ENCODE results near the gene FGF14.

FGF14 gene

DNA sequence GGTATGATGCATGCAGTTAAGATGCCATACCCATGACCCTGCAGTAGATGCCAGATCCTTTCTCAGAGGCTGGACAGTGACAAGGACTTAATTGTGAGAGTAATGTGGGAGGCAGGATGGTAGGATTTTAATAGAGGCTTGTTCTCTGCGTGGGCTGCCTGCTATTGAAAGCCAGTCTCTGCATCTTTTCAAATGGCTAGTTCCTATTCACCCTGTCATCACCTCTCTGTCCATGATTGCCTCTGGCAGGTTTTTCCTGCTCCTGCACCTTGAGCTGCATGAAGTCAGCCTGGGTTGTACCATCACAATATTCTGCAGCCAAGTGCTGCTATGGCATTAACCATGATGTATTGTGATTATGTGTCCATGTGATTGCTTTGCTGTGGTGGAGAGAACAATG, 508.8 kb downstream of the FGF14 start:
- ChIA-PET CTCF (no interaction called here), POLR2A (no interaction called here)
- Histone ChIP-seq H3K4me3 (ENCODE audit: low read depth, low read length) (no peak overlapping the region), H3K9me3 (ENCODE audit: control insufficient read depth, insufficient read depth, low read depth, low read length) (no peaks in the 10 kb centered on the region), H3K36me3 (ENCODE audit: control insufficient read depth in 2 of 2, insufficient read depth in 1 of 2, low read length in 2 of 2) (no peaks in the 10 kb centered on the region), H3K4me1 (ENCODE audit: control insufficient read depth, insufficient read depth, low read length) (no peaks in the 10 kb centered on the region), H3K27ac (ENCODE audit: extremely low read depth, low read depth, low read length) (no peak overlapping the region)
- TF ChIP-seq ZNF747 (tag by site-specific recombination; IDR thresholded peaks at IDR 0.05) (no peak), ZNF10 (tag by site-specific recombination; IDR thresholded peaks at IDR 0.05) (no peak)

DNA sequence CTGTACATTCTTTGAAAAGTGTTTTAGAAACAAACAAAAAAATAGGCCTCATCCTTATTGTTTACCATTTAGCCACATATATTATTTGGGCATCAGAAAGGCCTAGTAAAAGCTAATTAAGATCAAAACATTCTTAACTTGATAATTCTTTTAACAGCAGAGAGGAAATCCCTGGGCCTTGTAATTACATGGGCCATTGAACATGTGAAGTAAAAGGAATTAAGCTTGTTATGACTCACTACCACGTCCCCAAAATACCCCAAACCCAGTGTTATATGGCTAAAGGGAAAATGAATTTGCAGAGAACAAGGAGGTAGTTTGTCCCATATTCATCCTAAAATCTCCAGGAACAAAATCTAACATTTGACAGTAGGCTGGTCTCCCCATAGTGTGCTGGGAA, 509.6 kb downstream of the FGF14 start:
- TF ChIP-seq ZNF19 (tag by site-specific recombination; IDR thresholded peaks at IDR 0.05; ENCODE audit: low read depth): no peak
- no peak for TF ChIP-seq ZNF223 (tag by site-specific recombination; IDR thresholded peaks at IDR 0.05)
- no peak for TF ChIP-seq PRDM1 (tag by site-specific recombination; IDR thresholded peaks at IDR 0.05)
- no peak for TF ChIP-seq ZNF560 (tag by site-specific recombination; IDR thresholded peaks at IDR 0.05; ENCODE audit: borderline replicate concordance)
- TF ChIP-seq ZNF112 (tag by site-specific recombination; IDR thresholded peaks at IDR 0.05): no peak
- TF ChIP-seq ZNF404 (tag by site-specific recombination; IDR thresholded peaks at IDR 0.05): no peak
- no peak for TF ChIP-seq ZNF843 (tag by site-specific recombination; IDR thresholded peaks at IDR 0.05)
- TF ChIP-seq ZNF175 (tag by site-specific recombination; IDR thresholded peaks at IDR 0.05): no peak
- TF ChIP-seq, protein P1, sequence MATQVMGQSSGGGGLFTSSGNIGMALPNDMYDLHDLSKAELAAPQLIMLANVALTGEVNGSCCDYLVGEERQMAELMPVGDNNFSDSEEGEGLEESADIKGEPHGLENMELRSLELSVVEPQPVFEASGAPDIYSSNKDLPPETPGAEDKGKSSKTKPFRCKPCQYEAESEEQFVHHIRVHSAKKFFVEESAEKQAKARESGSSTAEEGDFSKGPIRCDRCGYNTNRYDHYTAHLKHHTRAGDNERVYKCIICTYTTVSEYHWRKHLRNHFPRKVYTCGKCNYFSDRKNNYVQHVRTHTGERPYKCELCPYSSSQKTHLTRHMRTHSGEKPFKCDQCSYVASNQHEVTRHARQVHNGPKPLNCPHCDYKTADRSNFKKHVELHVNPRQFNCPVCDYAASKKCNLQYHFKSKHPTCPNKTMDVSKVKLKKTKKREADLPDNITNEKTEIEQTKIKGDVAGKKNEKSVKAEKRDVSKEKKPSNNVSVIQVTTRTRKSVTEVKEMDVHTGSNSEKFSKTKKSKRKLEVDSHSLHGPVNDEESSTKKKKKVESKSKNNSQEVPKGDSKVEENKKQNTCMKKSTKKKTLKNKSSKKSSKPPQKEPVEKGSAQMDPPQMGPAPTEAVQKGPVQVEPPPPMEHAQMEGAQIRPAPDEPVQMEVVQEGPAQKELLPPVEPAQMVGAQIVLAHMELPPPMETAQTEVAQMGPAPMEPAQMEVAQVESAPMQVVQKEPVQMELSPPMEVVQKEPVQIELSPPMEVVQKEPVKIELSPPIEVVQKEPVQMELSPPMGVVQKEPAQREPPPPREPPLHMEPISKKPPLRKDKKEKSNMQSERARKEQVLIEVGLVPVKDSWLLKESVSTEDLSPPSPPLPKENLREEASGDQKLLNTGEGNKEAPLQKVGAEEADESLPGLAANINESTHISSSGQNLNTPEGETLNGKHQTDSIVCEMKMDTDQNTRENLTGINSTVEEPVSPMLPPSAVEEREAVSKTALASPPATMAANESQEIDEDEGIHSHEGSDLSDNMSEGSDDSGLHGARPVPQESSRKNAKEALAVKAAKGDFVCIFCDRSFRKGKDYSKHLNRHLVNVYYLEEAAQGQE (tag by site-specific recombination; IDR thresholded peaks at IDR 0.05): no peak
- no peak for TF ChIP-seq ZNF544 (tag by site-specific recombination; IDR thresholded peaks at IDR 0.05)
- TF ChIP-seq, protein P2, sequence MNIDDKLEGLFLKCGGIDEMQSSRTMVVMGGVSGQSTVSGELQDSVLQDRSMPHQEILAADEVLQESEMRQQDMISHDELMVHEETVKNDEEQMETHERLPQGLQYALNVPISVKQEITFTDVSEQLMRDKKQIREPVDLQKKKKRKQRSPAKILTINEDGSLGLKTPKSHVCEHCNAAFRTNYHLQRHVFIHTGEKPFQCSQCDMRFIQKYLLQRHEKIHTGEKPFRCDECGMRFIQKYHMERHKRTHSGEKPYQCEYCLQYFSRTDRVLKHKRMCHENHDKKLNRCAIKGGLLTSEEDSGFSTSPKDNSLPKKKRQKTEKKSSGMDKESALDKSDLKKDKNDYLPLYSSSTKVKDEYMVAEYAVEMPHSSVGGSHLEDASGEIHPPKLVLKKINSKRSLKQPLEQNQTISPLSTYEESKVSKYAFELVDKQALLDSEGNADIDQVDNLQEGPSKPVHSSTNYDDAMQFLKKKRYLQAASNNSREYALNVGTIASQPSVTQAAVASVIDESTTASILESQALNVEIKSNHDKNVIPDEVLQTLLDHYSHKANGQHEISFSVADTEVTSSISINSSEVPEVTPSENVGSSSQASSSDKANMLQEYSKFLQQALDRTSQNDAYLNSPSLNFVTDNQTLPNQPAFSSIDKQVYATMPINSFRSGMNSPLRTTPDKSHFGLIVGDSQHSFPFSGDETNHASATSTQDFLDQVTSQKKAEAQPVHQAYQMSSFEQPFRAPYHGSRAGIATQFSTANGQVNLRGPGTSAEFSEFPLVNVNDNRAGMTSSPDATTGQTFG (tag by site-specific recombination; IDR thresholded peaks at IDR 0.05; ENCODE audit: borderline replicate concordance): no peak
- no peak for TF ChIP-seq ZNF830 (tag by site-specific recombination; IDR thresholded peaks at IDR 0.05; ENCODE audit: low read depth)
- no peak for TF ChIP-seq ZNF214 (tag by site-specific recombination; IDR thresholded peaks at IDR 0.05; ENCODE audit: borderline replicate concordance)
- no peak for TF ChIP-seq ZNF354C (tag by site-specific recombination; IDR thresholded peaks at IDR 0.05; ENCODE audit: borderline replicate concordance, low read depth)
- ChIA-PET POLR2A (no interaction called here), CTCF (interaction anchor here (0.7 kb wide), 1 partner anchor 652 kb away, joined by 3 read pairs; no protein-coding TSS in a partner anchor)
- Histone ChIP-seq H3K27ac (ENCODE audit: extremely low read depth, low read depth, low read length) (no peak overlapping the region), H3K4me1 (ENCODE audit: control insufficient read depth, insufficient read depth, low read length) (no peaks in the 10 kb centered on the region), H3K9me3 (ENCODE audit: control insufficient read depth, insufficient read depth, low read depth, low read length) (no peaks in the 10 kb centered on the region), H3K4me3 (ENCODE audit: low read depth, low read length) (no peak overlapping the region), H3K36me3 (ENCODE audit: control insufficient read depth in 2 of 2, insufficient read depth in 1 of 2, low read length in 2 of 2) (no peaks in the 10 kb centered on the region)

DNA sequence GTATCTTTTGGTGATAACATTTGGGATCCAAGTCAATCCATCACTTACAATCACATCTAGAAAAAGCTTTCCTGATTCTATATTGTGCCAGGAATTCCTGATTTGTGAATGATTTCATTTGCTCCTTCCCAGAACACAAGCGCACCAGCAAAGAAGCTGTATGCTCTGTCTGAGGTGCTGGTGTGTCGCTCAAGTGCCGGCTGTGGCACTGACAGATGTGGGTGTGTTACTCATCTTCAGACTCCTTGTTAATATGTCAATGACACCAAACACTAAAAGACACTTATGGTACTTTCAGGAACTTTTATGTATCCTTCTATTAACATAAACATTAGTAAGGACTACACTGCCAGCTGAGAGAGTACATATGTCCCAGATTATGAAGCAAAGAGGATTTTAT, 520.3 kb downstream of the FGF14 start:
- H3K4me1 ChIP-seq (ENCODE audit: control insufficient read depth, insufficient read depth, low read length): no peaks in the 10 kb centered on the region
- no peak overlapping the region for H3K27ac ChIP-seq (ENCODE audit: extremely low read depth, low read depth, low read length)
- ChIA-PET POLR2A (no interaction called here), CTCF (no interaction called here)
- TF ChIP-seq ZNF37A (tag by site-specific recombination; IDR thresholded peaks at IDR 0.05) (no peak), GFI1B (tag by site-specific recombination; IDR thresholded peaks at IDR 0.05) (no peak), TRIM28 (IDR thresholded peaks at IDR 0.05; ENCODE audit: borderline replicate concordance, low read length) (no peak), ZSCAN16 (tag by site-specific recombination; IDR thresholded peaks at IDR 0.05) (no peak), ZNF146 (tag by site-specific recombination; IDR thresholded peaks at IDR 0.05) (no peak), ZNF350 (tag by site-specific recombination; IDR thresholded peaks at IDR 0.05) (no peak), PRDM1 (tag by site-specific recombination; IDR thresholded peaks at IDR 0.05) (no peak), ZNF16 (tag by site-specific recombination; IDR thresholded peaks at IDR 0.05; ENCODE audit: low read depth) (no peak)
- TF ChIP-seq, protein P3, sequence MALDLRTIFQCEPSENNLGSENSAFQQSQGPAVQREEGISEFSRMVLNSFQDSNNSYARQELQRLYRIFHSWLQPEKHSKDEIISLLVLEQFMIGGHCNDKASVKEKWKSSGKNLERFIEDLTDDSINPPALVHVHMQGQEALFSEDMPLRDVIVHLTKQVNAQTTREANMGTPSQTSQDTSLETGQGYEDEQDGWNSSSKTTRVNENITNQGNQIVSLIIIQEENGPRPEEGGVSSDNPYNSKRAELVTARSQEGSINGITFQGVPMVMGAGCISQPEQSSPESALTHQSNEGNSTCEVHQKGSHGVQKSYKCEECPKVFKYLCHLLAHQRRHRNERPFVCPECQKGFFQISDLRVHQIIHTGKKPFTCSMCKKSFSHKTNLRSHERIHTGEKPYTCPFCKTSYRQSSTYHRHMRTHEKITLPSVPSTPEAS (tag by site-specific recombination; IDR thresholded peaks at IDR 0.05): no peak
- TF ChIP-seq, protein P4, sequence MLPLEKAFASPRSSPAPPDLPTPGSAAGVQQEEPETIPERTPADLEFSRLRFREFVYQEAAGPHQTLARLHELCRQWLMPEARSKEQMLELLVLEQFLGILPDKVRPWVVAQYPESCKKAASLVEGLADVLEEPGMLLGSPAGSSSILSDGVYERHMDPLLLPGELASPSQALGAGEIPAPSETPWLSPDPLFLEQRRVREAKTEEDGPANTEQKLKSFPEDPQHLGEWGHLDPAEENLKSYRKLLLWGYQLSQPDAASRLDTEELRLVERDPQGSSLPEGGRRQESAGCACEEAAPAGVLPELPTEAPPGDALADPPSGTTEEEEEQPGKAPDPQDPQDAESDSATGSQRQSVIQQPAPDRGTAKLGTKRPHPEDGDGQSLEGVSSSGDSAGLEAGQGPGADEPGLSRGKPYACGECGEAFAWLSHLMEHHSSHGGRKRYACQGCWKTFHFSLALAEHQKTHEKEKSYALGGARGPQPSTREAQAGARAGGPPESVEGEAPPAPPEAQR (tag by site-specific recombination; IDR thresholded peaks at IDR 0.05): no peak
- H3K4me3 ChIP-seq (ENCODE audit: low read depth, low read length): no peak overlapping the region
- H3K36me3 ChIP-seq (ENCODE audit: control insufficient read depth in 2 of 2, insufficient read depth in 1 of 2, low read length in 2 of 2): no peaks in the 10 kb centered on the region
- H3K9me3 ChIP-seq (ENCODE audit: control insufficient read depth, insufficient read depth, low read depth, low read length): no peaks in the 10 kb centered on the region
